GM18951 (cell line): Measurements from ENCODE around the gene EP400.

Experiments used
- POLR2A ChIP-seq: IDR thresholded peaks from 4 replicates; pipeline ENCODE4 v1.6.1; 2011; ENCODE audit warnings: mild to moderate bottlenecking; ENCODE audit not compliant: insufficient read length, insufficient read depth; ENCODE audit errors: extremely low read depth
- in situ Hi-C: fragments of 300-500 bp; cut with MboI; formaldehyde crosslinking; loops from one replicate; pipeline ENCODE4 v1.12.0; 2022; ENCODE audit warnings: low sequenced_read_pairs, mixed read lengths, inconsistent platforms; ENCODE audit not compliant: unreplicated experiment

Gene EP400

DNA sequence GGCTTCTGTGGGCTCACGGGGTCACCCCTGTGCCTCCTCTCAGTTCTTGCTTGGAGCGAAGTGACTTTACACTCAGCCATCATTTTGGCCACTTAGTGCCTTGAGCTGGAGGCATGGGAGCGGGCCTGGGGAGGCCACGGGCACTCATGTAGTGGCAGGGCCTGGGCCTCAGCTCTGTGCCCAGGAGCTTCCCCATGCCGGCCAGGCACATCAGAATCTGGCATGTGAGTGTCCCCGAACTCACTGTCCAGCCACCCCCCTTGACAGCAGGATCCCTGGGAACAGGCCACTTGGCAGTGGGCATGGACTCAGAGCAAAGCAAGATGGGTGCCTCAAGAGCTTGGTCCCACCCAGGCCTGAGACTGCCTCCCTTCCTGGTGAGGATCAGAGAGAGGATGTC lies 164.9 kb downstream of the EP400 start:
- in situ Hi-C loops: no loop called here
- no peak for TF ChIP-seq POLR2A

DNA sequence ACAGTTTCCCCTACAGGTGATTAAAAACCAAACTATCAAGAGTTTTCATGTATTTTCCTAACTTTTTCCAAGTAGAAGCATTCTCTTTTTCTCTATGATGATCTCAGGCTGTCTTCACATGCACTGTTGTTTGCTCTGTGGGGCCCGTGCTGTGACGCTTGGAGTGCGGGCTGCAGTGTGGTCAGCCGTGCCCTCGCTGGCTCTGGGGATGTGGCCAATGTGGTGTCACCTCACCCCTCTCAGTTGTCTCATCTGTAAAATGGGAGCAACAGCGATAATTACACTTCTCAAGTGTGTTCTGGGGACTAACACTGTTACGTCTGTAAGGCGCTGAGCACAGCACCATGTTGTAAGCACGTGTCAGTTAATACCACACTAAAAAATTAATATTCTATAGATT lies 165.8 kb downstream of the EP400 start:
- no peak for TF ChIP-seq POLR2A
- in situ Hi-C loops: no loop called here

DNA sequence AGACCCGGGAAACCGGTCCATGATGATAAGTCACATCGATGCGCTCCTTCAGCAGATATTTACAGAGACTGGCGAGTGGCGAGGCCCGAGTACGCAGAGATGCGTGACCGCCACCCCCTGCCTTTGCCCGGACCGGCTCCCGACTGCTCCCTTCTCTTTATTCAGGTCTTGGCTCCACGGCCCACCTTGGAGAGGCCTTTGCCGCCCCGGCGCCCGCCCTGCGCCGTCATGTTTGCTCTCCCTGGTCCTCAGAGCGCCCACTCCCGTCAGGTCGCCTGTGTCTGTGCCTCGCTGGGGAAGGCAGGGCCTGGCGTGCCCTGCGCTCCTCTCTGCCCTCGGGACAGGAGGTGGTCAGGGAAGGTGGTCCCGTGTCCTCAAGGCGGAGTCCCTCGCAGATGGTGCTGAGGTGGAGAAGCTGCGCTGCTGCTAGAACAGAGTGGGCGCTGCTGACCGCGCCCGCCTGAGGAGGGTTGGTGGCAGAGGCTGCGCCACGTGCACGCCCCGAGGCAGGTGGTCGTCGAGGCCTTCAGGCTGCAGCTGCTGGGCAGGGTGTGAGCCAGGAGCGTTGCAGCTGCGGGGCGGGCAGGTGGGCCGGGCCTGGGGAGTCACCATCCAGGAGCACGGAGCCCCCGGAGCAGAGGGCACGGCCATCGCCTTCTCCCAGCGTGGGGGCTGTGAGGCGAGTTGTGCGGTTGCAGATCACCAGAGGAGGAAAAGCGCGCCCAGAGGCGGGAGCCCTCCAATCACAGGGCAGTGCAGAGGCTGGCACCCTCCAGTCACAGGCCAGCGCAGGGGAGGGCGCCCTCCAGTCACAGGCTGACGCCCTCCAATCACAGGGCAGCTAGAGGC lies 167.2 kb downstream of the EP400 start:
- no peak for TF ChIP-seq POLR2A
- in situ Hi-C loops: no loop called here

DNA sequence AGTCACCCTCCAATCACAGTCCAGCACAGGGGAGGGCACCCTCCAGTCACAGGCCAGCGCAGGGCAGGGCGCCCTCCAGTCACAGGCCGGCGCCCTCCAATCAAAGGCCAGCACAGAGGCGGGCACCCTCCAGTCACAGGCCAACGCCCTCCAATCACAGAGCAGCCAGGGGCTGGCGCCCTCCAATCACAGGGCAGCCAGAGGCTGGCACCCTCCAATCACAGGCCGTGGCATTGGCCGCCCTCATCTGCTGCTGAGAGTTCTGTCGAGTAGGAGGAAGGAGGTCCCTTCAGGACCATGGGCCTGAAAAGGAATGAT lies 167.8 kb downstream of the EP400 start:
- in situ Hi-C loops: no loop called here
- no peak for TF ChIP-seq POLR2A

DNA sequence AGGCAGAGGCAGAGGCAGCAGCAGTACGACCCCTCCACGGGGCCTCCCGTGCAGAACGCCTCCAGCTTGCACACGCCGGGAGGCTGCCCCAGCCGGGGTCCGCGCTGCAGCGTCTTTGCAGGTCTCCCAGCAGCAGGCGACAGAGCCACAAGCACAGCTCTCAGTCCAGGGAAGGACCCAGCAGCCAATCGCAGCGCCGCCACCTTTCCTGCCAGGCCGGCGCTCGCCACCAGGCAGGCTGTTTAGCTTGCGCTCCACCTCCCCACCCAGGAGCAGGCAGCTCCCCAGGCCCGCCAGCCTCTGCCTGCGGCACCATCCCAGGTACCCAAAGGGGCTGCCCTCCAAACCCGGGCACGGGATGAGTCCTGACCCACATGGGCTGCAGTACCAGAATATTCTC lies 169.1 kb downstream of the EP400 start:
- TF ChIP-seq POLR2A: no peak
- in situ Hi-C loops: no loop called here

DNA sequence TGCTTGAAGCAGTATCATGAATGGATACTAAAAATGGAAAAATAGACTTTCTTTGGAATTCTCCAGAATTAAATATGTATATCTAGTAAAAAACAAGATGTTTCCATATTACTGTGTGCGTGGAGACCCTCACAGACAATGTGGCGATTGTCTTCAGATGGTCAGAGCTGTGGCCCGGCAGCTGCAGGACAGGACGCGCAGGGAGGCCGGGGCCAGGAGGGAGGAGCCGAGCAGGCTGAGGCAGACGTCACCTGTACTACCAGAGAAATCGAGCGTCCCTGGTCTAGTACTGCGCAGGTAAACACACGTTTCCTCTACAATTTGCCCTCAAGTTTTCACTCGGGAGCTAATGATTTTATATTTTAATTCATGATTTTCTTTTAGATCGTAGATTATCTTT lies 171.5 kb downstream of the EP400 start:
- in situ Hi-C loops: no loop called here
- TF ChIP-seq POLR2A: no peak

DNA sequence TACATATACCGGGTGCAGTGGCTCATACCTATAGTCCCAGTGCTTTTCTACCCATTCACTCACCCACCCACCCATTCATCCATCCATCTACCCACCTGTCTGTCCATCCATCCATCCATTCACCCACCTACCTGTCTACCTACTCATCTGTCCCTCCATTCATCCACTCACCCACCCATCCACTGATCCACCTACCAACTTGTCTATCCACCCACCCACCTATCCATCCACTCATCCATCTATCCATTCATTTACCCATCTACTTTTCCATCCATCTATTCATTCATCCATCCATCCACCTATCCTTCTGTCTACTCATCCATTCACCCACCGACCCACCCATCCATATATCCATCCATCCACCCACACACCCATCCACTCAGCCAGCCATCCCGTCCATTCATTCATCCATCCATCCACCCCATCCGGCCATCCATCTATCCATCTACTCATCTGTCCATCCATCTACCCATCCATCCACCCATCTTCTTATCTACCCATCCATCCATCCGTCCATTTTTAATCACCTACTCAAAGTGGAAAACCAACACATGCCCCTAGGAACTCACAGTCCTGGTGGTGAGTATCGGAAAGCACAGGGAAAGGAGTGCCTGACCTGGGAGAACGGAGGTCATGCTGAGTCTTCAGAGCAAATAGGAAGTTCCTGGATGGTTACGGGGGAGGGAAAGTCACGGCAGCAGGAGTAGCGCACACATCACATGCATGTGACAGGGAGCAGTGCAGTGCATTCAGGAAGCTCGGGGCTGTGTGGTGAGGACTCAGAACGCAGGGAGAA lies 174.4 kb downstream of the EP400 start:
- in situ Hi-C loops: no loop called here
- TF ChIP-seq POLR2A: no peak

DNA sequence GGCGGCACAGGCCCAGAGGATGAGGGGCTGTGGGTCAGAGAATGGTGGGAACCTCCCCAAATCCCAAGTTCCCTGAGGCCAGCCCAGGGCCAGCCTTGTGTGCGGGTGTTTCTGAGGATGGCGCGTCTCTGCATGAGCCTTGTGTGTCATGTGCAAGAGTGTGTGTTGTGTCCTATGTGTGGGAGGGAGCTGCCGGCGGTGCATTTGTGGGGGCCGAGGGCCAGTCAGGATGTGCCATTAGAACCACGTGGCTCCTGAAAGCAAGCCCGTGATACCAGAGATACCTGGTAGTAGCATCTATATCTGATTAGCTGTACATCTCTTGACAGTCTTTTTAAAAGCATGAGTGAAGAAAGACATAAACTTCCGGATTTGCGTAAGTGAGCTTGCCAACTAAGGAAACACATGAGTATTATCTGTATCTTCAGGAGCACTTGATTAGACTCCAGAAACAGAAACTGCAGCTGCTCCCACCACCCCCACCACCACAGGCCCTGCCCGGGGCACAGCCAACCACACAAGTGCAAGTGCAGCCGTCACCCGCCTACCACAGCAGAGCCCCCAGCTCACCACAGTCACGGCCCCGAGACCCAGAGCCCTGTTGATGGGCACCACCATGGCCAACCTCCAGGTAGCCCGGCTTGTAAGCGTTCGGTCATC lies 175.2 kb downstream of the EP400 start:
- in situ Hi-C loops: no loop called here
- no peak for TF ChIP-seq POLR2A

DNA sequence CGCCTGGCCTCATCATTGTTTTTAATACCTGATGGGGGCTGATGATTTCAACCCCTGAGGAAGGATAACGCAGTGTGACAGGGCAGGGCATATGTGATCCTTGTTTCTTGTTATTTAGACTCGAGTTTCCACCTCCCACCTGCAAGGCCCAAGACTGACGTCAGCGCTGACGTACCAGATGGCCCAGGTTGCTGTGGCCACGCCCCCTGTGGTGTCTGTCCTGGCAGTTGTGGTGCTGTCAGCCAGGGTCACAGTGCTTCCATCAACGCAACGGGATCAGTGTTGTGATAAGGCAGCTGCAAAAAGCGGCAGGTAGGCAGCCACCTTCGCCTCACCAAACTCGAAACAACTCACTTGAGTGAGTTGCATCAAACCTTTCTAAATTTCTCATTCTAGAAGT lies 176.0 kb downstream of the EP400 start:
- in situ Hi-C loops: no loop called here
- no peak for TF ChIP-seq POLR2A

DNA sequence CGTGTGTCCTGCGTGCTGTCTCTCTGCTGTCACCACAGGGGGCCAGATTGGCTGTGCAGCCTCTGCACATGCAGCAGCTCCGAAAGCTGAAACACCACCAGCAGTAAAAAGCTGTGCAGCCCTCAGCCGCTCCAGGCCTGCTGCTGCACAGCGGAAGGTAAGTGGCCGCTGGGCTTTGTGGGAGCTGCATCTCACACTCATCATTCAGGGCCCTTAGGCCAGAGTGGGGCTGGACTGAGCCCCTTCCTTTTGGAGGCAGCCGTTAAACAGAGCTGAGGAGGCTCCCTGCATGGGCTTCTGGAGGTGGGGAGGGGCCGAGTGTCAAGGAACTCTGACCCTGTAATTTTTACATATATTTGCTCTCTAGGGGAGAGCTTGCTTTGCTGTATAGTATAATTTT lies 177.3 kb downstream of the EP400 start:
- no peak for TF ChIP-seq POLR2A
- in situ Hi-C loops: no loop called here

DNA sequence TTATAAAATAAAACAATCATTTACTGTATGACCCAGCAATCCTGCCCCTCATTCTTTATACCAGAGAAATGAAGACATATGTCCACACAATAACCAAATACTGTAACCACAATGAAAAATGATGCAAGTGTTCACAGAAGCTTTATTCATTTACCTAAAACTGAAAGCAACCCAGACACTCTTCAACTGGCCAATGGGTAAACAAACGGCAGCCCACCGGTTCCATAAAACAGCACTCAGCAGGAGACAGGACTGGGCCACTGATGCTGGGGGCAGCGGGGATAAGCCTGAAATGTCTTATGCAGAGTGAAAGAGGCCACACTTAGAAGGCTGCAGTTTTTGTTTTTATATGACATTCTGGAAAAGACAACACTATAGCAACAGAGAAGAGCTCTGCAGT lies 179.3 kb downstream of the EP400 start:
- TF ChIP-seq POLR2A: no peak
- in situ Hi-C loops: no loop called here

DNA sequence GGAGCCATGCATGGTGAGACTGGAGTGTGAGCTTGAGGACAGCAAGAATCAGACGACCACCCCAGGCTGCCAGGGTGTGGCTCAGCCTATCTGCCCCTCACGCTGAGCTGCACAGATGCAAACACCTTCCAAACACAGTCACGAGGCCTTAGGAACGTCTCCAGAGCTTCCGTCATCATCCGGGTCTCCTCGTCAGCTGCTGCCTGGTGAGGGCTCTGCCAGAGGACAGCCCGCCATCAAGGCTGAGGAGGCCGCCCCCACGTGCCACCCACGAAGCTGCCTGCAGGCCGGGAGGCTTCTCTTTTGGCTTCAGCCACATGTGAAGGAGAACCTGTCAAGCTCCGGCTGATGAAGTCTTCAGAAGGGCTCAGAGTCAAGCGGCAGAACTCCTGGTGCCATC lies 180.9 kb downstream of the EP400 start:
- in situ Hi-C loops: no loop called here
- TF ChIP-seq POLR2A: peak; percentile 8
